Muscle of leg (tissue), 11 donors: ENCODE results near the gene CCDC107. TPM values are rescaled to one million over a fixed set of nuclear protein-coding genes. Genes with fewer than 3 reads are reported as not detected.

Source experiments
- DNase-seq: peaks from one replicate; pipeline ENCODE4 v3.0.0; 2013
- H3K27ac ChIP-seq: one replicate; pipeline ENCODE4 v1.5.1; 2013; ENCODE audit warnings: mild to moderate bottlenecking, low read length, control low read depth
- H3K27me3 ChIP-seq: one replicate; pipeline ENCODE4 v1.6.1; 2013; ENCODE audit warnings: low read length; ENCODE audit not compliant: control insufficient read depth, insufficient read depth
- H3K36me3 ChIP-seq: one replicate; pipeline ENCODE4 v1.6.1; 2013; ENCODE audit warnings: low read length; ENCODE audit not compliant: control insufficient read depth, insufficient read depth
- H3K4me1 ChIP-seq: one replicate; pipeline ENCODE4 v1.6.1; 2013; ENCODE audit warnings: low read length; ENCODE audit not compliant: control insufficient read depth, insufficient read depth
- H3K4me3 ChIP-seq: one replicate; pipeline ENCODE4 v1.5.1; 2013; ENCODE audit warnings: low read length, control low read depth
- H3K9me3 ChIP-seq: replicated peaks from 2 replicates; pipeline ENCODE4 v1.6.1; 2013; ENCODE audit warnings: low read depth, low read length; ENCODE audit not compliant: control insufficient read depth
- WGBS: methylation state at CpG from one replicate; pipeline ENCODE4 v1.1.5; 2013; ENCODE audit warnings: missing lambda C conversion rate; ENCODE audit not compliant: insufficient coverage; 5-methylcytosine and 5-hydroxymethylcytosine counted together
- polyA plus RNA-seq, 8 donors: library from polyadenylated mRNA; unstranded; fragments of 120-200 nt; gene quantifications; one replicate each; pipeline versions ENCODE4 v1.2.1 to v1.2.3, GENCODE V29; 2013; ENCODE audit warnings: inconsistent platforms in 1 of 8, low replicate concordance in 1 of 8; ENCODE audit not compliant: insufficient read length in 8 of 8, insufficient read depth in 1 of 8
- total RNA-seq: library from RNA; stranded (reverse); fragments of 120-200 nt; gene quantifications from one replicate; pipeline ENCODE4 v1.2.4, GENCODE V29; 2013

CCDC107 gene
- total and polyA plus RNA-seq, 9 donors, result 14.4 to 23.6 (median 17.3) TPM

DNA sequence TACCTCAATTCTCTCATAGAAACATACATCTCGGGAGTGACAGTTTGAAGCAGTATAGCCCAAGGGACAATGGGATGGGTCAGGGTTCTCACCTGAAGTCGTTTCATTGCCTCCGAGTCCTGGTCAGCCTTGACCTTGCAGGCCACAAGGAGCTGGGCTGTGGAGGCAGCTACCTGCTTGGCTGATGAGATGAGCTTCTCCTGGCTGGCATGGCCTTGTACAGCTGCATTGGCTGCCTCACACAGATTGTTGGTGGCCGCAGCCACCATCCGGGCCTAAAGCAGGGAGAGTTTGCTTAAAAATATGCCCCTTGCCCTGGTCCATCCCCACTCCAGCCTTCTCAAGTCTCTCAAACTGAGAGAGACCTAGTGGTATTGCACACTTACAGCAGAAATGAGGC is 40.1 kb downstream of the CCDC107 start:
- no peak for DNase-seq
- 95% methylated on average over 2 of the region's 5 CpGs for WGBS
- Histone ChIP-seq H3K27me3 (no peaks in the 10 kb centered on the region), H3K27ac (no peak overlapping the region), H3K4me1 (no peaks in the 10 kb centered on the region), H3K4me3 (no peak overlapping the region), H3K9me3 (no peaks in the 10 kb centered on the region), H3K36me3 (peaks cover 74% of the 10 kb centered on the region)

DNA sequence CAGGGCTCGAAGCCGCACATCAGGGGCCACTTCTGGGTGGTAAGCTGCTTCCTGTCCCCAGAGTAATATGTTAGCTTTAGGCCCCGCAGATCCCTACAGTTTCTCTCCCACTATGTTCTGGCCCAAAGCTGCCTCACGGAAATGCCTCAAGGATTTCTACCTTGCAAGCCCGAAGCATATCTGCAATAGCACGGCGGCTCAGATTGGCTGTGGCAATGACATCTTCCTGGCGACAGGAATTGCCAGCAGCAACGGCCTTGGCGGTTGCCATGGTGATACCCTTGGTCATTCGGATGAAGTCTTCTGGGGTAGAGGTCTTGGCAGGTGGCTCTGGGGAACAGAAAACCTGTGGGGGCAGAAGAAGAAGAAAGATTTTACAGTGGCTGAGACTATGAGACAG is 41.9 kb downstream of the CCDC107 start:
- no peak for DNase-seq
- H3K27ac ChIP-seq, result no peak overlapping the region
- no peaks in the 10 kb centered on the region for H3K9me3 ChIP-seq
- no peak overlapping the region for H3K4me3 ChIP-seq
- WGBS, result 88% methylated on average over 10 of the region's 11 CpGs
- no peaks in the 10 kb centered on the region for H3K4me1 ChIP-seq
- H3K36me3 ChIP-seq, result peaks cover 92% of the 10 kb centered on the region
- no peaks in the 10 kb centered on the region for H3K27me3 ChIP-seq

DNA sequence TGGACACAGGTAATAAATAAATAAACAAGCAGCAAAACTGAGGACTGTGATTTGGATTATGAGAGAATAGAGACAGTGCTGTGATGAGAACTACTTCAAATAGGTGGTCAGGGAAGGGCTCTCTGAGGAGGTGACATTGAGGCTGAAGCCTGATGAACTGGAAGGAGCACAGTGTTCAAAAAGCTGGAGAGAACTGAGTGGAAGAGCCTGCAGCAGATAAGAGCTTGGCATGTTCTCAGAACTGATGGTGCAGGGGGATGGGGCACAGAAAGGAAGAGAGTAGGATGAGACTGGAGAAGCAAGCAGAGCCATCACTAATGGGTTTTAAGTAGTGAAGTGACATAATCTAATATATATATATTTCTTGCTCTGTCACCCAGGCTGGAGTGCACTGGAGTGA is 42.9 kb downstream of the CCDC107 start:
- peaks cover 98% of the 10 kb centered on the region for H3K36me3 ChIP-seq
- no peak overlapping the region for H3K27ac ChIP-seq
- H3K9me3 ChIP-seq, result no peaks in the 10 kb centered on the region
- no peak overlapping the region for H3K4me3 ChIP-seq
- DNase-seq, result no peak
- H3K27me3 ChIP-seq, result no peaks in the 10 kb centered on the region
- H3K4me1 ChIP-seq, result no peaks in the 10 kb centered on the region

DNA sequence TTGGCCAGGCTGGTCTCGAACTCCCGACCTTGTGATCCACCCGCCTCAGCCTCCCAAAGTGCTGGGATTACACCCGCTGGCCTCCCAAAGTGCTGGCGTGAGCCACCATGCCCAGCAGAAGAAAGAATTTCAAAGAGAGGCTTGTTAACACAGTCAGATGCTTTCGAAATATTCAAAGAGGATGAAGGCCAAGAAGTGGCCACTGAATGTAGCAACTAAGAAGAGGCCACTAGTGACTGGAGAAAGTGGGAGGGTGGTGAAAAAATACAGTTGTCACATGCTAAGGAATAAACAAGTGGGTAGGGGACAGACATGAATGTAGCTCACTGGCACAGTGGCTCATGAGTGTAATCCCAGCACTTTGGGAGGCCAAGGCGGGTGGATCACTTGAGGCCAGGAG is 44.6 kb downstream of the CCDC107 start:
- no peak for DNase-seq
- WGBS, result 96% methylated on average over 6 of the region's 7 CpGs
- Histone ChIP-seq H3K4me1 (no peaks in the 10 kb centered on the region), H3K27me3 (no peaks in the 10 kb centered on the region), H3K9me3 (no peaks in the 10 kb centered on the region), H3K4me3 (no peak overlapping the region), H3K27ac (no peak overlapping the region), H3K36me3 (peaks cover 100% of the 10 kb centered on the region)

DNA sequence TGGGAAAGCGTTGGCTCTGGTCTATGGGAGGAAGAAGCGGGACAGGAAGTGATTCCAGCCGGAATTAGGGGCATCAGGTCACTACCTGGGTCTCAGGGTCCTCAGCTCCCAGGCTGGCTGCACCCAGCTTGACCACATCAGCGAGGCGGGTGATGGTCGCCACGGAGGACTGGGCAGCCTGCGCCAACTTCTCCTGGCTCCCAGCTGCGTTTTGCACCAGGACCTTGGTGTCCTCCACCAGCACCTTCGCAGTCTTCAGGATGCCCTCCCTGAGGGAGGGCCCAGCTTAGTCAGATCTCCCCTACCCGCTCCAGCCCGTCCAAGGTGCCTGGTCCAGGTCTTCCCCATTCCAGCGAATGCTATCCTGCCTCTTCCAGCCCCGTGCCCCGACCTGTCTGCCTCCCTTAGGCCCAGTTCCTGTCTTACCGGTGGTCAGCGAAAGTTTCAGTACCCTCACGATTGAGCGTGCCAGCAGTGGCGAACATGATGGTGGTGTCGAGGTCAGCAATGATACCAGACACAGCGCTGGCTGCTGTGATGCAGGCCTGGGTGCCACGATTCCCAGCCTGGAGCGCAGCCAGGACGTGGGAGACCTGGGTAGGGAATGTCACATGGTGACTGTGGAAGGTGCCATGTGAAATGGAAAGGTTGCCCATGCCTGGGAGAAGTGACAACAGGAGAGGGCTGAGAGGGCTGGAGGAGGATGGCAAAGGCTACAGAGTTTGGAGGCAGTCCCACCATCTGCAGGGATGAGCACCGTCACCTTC is 46.0 kb downstream of the CCDC107 start:
- WGBS, result 93% methylated on average over 26 of the region's 26 CpGs
- no peaks in the 10 kb centered on the region for H3K4me1 ChIP-seq
- no peak overlapping the region for H3K4me3 ChIP-seq
- H3K27me3 ChIP-seq, result no peaks in the 10 kb centered on the region
- no peak overlapping the region for H3K27ac ChIP-seq
- H3K9me3 ChIP-seq, result no peaks in the 10 kb centered on the region
- DNase-seq, result no peak
- peaks cover 98% of the 10 kb centered on the region for H3K36me3 ChIP-seq

DNA sequence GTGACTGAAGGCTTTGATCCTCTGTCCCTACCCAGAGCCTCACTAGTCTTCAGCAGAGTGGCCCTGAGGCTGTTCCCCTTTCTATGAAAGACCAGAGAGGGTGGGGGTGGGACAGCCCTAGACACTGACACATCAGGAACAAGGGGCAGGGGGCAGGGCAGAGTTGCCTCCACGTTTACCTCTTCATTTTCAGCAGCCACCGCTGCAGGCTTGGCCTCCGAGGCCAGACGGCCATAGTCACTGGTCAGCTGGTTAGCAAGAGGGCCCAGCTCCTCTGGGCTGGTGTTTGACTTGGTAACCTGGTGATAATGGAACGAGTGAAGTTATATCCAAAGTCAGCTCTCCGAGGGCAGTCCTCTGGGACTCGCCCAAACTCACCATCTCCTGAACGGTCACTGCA is 47.3 kb downstream of the CCDC107 start:
- H3K4me1 ChIP-seq, result no peaks in the 10 kb centered on the region
- no peak overlapping the region for H3K27ac ChIP-seq
- no peaks in the 10 kb centered on the region for H3K9me3 ChIP-seq
- H3K4me3 ChIP-seq, result no peak overlapping the region
- WGBS, result 92% methylated on average over 8 of the region's 8 CpGs
- DNase-seq, result no peak
- no peaks in the 10 kb centered on the region for H3K27me3 ChIP-seq
- H3K36me3 ChIP-seq, result peaks cover 92% of the 10 kb centered on the region

GRCh38 chr9:35705836-35706430 is 47.8 kb downstream of the CCDC107 start:
- H3K27ac ChIP-seq, result no peak overlapping the region
- H3K4me1 ChIP-seq, result no peaks in the 10 kb centered on the region
- no peak for DNase-seq
- H3K4me3 ChIP-seq, result no peak overlapping the region
- H3K9me3 ChIP-seq, result no peaks in the 10 kb centered on the region
- H3K36me3 ChIP-seq, result peaks cover 92% of the 10 kb centered on the region
- WGBS, result 91% methylated on average over 3 of the region's 7 CpGs
- no peaks in the 10 kb centered on the region for H3K27me3 ChIP-seq

- no peak for DNase-seq
These were observed 48.9 kb downstream of the CCDC107 start for GRCh38 chr9:35706951-35707350.

DNA sequence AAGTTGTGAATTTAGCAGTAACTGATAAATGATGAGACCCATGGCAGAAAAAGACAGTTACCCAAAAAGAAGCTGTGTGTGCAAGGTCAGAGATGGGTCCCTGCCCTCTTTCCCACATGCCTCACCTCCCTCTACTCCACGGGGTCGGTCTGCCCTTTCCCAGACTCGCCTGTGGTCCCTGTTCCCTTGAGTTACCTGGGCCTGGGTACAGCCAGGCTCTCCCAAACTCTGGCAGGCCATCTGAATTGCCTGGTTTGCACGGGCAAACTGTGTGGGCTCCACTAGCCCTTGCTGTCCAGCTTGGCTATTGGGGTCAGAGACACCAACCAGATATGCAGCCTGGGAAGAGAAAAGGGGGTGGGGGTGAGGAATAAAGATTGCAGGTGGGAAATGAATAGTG is 50.1 kb downstream of the CCDC107 start:
- WGBS, result 96% methylated on average over 4 of the region's 4 CpGs
- Histone ChIP-seq H3K9me3 (no peaks in the 10 kb centered on the region), H3K4me3 (no peak overlapping the region), H3K27ac (no peak overlapping the region), H3K36me3 (peaks cover 90% of the 10 kb centered on the region), H3K4me1 (no peaks in the 10 kb centered on the region), H3K27me3 (no peaks in the 10 kb centered on the region)
- no peak for DNase-seq

More at GRCh38 chr9:35706951-35707350, 48.9 kb downstream of the CCDC107 start:
- WGBS, result 97% methylated on average over 5 of the region's 10 CpGs
- no peaks in the 10 kb centered on the region for H3K9me3 ChIP-seq
- H3K4me1 ChIP-seq, result no peaks in the 10 kb centered on the region
- H3K27me3 ChIP-seq, result no peaks in the 10 kb centered on the region
- no peak overlapping the region for H3K4me3 ChIP-seq
- H3K36me3 ChIP-seq, result peaks cover 92% of the 10 kb centered on the region
- no peak overlapping the region for H3K27ac ChIP-seq

DNA sequence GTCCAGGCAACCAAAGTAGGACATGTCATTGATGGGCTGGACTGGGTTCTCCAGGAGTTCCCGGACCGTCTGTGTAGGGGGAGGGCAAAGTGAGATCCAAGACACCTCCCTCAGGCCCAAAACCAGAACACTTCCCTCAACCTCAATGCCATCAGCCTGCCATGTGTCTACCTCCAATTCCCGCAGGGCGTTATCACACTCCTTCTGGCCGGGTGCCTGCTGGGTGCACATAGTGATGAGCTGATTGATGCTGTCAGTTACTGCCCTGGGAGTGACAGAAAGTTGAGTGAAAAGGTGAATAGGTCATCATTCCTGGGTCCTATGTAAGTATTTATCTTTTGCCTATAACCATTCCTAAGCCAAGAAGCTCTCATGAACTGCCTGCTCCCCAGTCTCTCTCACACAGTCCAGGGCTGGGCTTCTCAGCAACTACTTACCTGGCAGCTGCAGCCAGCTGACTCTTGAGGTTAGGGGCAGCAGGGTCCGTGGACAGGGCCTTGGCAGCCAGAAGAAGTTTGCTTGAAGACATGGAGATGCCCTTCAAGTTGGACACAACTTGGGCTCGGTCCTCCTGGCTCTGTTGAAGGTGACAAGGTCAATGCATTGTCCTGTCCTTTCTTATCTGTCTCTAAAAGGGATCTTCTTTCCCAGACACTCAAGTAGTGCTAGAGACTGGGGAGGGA is 52.9 kb downstream of the CCDC107 start:
- H3K36me3 ChIP-seq, result peaks cover 85% of the 10 kb centered on the region
- no peak overlapping the region for H3K27ac ChIP-seq
- H3K9me3 ChIP-seq, result no peaks in the 10 kb centered on the region

More for the DNA sequence above, 52.9 kb downstream of the CCDC107 start:
- WGBS, result no CpG with 5 or more reads among the region's 7 CpGs
- no peaks in the 10 kb centered on the region for H3K4me1 ChIP-seq
- no peaks in the 10 kb centered on the region for H3K27me3 ChIP-seq
- no peak for DNase-seq
- H3K4me3 ChIP-seq, result no peak overlapping the region
